ENCODE measurements around the gene PFN1.

DNA sequence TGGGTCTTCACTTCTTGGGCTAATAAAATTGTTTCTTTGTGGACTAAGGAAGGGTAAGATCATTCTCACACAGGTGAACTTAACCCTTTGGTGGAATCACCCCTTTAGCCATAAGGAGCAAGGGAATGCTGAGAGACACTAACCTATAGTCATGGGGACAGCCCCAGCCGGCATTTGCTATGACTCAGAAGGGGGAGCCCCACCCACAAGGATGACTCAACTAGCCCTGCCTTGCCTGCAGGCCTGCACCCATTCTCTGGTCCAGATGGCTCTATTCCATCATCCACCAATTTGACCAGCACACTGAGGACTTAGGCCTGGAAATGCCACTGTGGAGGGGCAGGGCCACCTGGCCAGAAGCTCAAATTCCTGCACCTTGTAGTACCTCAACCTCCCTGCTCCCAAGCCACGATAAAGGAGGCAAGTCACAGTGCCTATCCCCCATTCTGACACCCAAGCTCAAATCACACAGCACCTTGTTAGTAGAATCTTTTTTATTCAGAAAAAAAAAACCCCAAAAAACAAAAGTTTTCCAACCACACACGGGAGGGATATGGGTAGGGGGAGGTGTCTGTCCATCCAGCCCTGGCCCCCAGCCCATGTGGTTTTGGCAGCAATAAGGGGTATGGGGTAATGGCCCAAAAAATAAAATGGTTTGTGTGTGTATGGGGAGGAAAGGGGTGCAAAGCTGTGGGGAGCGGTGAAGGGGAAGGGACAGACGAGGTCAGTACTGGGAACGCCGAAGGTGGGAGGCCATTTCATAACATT lies 3.0 kb downstream of the PFN1 start:
- TF ChIP-seq EZH2phosphoT487 (IDR thresholded peaks at IDR 0.05; ENCODE audit: borderline replicate concordance, low read length) = no peak
- TF ChIP-seq, protein P1, sequence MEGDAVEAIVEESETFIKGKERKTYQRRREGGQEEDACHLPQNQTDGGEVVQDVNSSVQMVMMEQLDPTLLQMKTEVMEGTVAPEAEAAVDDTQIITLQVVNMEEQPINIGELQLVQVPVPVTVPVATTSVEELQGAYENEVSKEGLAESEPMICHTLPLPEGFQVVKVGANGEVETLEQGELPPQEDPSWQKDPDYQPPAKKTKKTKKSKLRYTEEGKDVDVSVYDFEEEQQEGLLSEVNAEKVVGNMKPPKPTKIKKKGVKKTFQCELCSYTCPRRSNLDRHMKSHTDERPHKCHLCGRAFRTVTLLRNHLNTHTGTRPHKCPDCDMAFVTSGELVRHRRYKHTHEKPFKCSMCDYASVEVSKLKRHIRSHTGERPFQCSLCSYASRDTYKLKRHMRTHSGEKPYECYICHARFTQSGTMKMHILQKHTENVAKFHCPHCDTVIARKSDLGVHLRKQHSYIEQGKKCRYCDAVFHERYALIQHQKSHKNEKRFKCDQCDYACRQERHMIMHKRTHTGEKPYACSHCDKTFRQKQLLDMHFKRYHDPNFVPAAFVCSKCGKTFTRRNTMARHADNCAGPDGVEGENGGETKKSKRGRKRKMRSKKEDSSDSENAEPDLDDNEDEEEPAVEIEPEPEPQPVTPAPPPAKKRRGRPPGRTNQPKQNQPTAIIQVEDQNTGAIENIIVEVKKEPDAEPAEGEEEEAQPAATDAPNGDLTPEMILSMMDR (IDR thresholded peaks at IDR 0.05; ENCODE audit: low read depth, low read length, poor library complexity, severe bottlenecking) = no peak

Data from DOHH2 (cell line).